Measurements from ENCODE around the gene TGDS.

Gene TGDS

GRCh38 chr13:94556621-94557020 is 39.3 kb downstream of the TGDS start:
- Mint-ChIP-seq H3K9me3 (no peaks in the 10 kb centered on the region), H3K36me3 (ENCODE audit: low read depth) (no peaks in the 10 kb centered on the region), H3K4me1 (no peaks in the 10 kb centered on the region), H3K27me3 (ENCODE audit: low read depth, poor library complexity) (no peaks in the 10 kb centered on the region), H3K4me3 (no peak overlapping the region), H3K27ac (no peak overlapping the region)
- DNase-seq, result no peak
- TF ChIP-seq, protein P1, sequence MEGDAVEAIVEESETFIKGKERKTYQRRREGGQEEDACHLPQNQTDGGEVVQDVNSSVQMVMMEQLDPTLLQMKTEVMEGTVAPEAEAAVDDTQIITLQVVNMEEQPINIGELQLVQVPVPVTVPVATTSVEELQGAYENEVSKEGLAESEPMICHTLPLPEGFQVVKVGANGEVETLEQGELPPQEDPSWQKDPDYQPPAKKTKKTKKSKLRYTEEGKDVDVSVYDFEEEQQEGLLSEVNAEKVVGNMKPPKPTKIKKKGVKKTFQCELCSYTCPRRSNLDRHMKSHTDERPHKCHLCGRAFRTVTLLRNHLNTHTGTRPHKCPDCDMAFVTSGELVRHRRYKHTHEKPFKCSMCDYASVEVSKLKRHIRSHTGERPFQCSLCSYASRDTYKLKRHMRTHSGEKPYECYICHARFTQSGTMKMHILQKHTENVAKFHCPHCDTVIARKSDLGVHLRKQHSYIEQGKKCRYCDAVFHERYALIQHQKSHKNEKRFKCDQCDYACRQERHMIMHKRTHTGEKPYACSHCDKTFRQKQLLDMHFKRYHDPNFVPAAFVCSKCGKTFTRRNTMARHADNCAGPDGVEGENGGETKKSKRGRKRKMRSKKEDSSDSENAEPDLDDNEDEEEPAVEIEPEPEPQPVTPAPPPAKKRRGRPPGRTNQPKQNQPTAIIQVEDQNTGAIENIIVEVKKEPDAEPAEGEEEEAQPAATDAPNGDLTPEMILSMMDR (IDR thresholded peaks at IDR 0.05), result no peak

DNA sequence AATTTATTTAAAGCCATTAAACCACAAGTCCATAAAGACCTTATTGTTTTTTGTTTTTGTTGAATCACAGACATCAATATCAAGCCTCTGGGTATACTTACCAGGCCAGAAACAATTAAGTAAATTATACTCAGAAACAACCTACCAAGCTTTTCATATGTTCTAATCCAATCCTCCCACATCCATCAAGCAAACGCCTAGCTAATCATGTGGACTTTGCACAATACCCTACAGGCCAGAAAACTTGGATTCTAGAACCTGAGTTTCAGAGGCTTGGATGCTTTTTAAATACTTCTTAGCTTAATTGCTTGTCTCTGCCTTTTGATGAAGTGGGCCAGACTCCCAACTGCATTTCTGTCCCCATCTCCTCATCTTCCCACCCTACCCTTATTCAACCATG is 39.9 kb downstream of the TGDS start:
- TF ChIP-seq, protein P1 (IDR thresholded peaks at IDR 0.05), result no peak
- H3K4me3 Mint-ChIP-seq, result no peak overlapping the region
- no peaks in the 10 kb centered on the region for H3K4me1 Mint-ChIP-seq
- H3K36me3 Mint-ChIP-seq (ENCODE audit: low read depth), result no peaks in the 10 kb centered on the region
- no peak for DNase-seq
- no peaks in the 10 kb centered on the region for H3K9me3 Mint-ChIP-seq
- H3K27me3 Mint-ChIP-seq (ENCODE audit: low read depth, poor library complexity), result no peaks in the 10 kb centered on the region
- H3K27ac Mint-ChIP-seq, result no peak overlapping the region

GRCh38 chr13:94553766-94554165 is 42.2 kb downstream of the TGDS start:
- TF ChIP-seq, protein P1 (IDR thresholded peaks at IDR 0.05), result no peak
- Mint-ChIP-seq H3K9me3 (peaks cover 4% of the 10 kb centered on the region), H3K4me1 (peaks cover 8% of the 10 kb centered on the region), H3K36me3 (ENCODE audit: low read depth) (no peaks in the 10 kb centered on the region), H3K27ac (no peak overlapping the region), H3K4me3 (no peak overlapping the region), H3K27me3 (ENCODE audit: low read depth, poor library complexity) (peaks cover 10% of the 10 kb centered on the region)
- no peak for DNase-seq

- Mint-ChIP-seq H3K4me1 (peaks cover 17% of the 10 kb centered on the region), H3K9me3 (peaks cover 4% of the 10 kb centered on the region), H3K27me3 (ENCODE audit: low read depth, poor library complexity) (peaks cover 10% of the 10 kb centered on the region), H3K27ac (no peak overlapping the region), H3K36me3 (ENCODE audit: low read depth) (no peaks in the 10 kb centered on the region), H3K4me3 (no peak overlapping the region)
- TF ChIP-seq, protein P1 (IDR thresholded peaks at IDR 0.05), result no peak
- no peak for DNase-seq
Observed at GRCh38 chr13:94552095-94552494, 43.9 kb downstream of the TGDS start.

- peak overlapping the region; percentile 90 for H3K4me3 Mint-ChIP-seq
- peak overlapping the region; percentile 97 for H3K27ac Mint-ChIP-seq
Observed at GRCh38 chr13:94550062-94550738, 45.8 kb downstream of the TGDS start.

More at GRCh38 chr13:94550062-94550738, 45.8 kb downstream of the TGDS start:
- peaks cover 22% of the 10 kb centered on the region for H3K4me1 Mint-ChIP-seq
- peaks cover 8% of the 10 kb centered on the region for H3K9me3 Mint-ChIP-seq
- peaks cover 5% of the 10 kb centered on the region for H3K36me3 Mint-ChIP-seq (ENCODE audit: low read depth)
- TF ChIP-seq, protein P1 (IDR thresholded peaks at IDR 0.05), result no peak
- H3K27me3 Mint-ChIP-seq (ENCODE audit: low read depth, poor library complexity), result peaks cover 10% of the 10 kb centered on the region
- no peak for DNase-seq

All from nephron progenitor cell (in vitro differentiated cells).